Neutrophil (primary cell): ENCODE measurements around the gene ACKR1.
A peak's percentile ranks its signal among the peaks of the same experiment; 100 is the strongest.

Experiments
- H3K27ac ChIP-seq: fragments of 200-600 bp; sonication (generic); 2 replicates; pipeline ENCODE4 v1.5.1; 2016; ENCODE audit warnings: mild to moderate bottlenecking, moderate library complexity
- H3K27me3 ChIP-seq: fragments of 200-600 bp; sonication (generic); 2 replicates; pipeline ENCODE4 v1.6.0; 2016; ENCODE audit warnings: mild to moderate bottlenecking
- H3K36me3 ChIP-seq: fragments of 200-600 bp; sonication (generic); 2 replicates; pipeline ENCODE4 v1.5.1; 2017
- H3K4me1 ChIP-seq, 2 experiments: fragments of 200-600 bp in 1 of 2; sonication (generic) in 1 of 2; 1 replicate in 1 of 2; 2 replicates in 1 of 2; pipeline versions ENCODE4 v1.5.1 to v1.6.1; 2013 to 2016; ENCODE audit warnings: low read depth in 1 of 2, low read length in 1 of 2, mild to moderate bottlenecking in 1 of 2, moderate library complexity in 1 of 2; ENCODE audit not compliant: control insufficient read depth in 1 of 2, insufficient read depth in 1 of 2
- H3K4me3 ChIP-seq, 2 experiments: fragments of 200-600 bp in 1 of 2; sonication (generic) in 1 of 2; 1 replicate in 1 of 2; 2 replicates in 1 of 2; pipeline ENCODE4 v1.5.1; 2013 to 2016; ENCODE audit warnings: low read depth in 1 of 2, low read length in 1 of 2, mild to moderate bottlenecking in 1 of 2, moderate library complexity in 1 of 2
- H3K9me3 ChIP-seq: fragments of 200-600 bp; sonication (generic); 2 replicates; pipeline ENCODE4 v1.5.1; 2016
- TF ChIP-seq, protein P1 (sequence below): fragments of 200-600 bp; sonication (generic); IDR thresholded peaks from 2 replicates; pipeline ENCODE4 v1.5.1; 2016; ENCODE audit warnings: antibody characterized with exemption

The ACKR1 gene, protein sequence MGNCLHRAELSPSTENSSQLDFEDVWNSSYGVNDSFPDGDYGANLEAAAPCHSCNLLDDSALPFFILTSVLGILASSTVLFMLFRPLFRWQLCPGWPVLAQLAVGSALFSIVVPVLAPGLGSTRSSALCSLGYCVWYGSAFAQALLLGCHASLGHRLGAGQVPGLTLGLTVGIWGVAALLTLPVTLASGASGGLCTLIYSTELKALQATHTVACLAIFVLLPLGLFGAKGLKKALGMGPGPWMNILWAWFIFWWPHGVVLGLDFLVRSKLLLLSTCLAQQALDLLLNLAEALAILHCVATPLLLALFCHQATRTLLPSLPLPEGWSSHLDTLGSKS

DNA sequence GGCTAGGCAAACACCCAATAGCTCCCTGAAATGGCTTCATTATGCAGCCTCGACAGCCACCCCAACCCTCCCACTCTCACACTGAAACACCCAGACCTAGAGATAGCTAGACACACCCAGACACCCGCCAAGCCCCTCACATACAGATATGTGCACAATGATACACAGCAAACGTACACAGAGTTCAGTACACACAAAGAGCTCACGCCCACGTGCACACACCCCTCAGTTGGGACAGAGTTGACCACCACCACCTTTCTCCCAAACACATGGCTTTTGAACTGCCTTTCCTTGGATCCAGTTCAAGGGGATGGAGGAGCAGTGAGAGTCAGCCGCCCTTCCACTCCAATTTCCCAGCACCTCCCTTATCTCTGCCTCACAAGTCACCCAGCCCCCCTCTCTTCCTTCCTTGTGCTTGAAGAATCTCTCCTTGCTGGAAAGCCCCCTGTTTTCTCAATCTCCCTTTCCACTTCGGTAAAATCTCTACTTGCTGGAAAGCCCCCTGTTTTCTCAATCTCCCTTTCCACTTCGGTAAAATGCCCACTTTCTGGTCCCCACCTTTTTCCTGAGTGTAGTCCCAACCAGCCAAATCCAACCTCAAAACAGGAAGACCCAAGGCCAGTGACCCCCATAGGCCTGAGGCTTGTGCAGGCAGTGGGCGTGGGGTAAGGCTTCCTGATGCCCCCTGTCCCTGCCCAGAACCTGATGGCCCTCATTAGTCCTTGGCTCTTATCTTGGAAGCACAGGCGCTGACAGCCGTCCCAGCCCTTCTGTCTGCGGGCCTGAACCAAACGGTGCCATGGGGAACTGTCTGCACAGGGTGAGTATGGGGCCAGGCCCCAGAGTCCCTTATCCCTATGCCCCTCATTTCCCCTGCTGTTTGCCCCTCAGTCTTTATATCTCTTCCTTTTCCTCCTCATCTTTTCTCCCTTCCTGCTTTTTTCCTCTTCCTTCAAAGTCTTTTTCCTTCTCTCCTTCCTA lies at the start of gene ACKR1:
ACKR1 (plus strand) TSS at position 715 of the 981 bp plus-strand sequence; CDS start at position 800, 85 bp downstream.
- Histone ChIP-seq H3K9me3 (no peaks in the 10 kb centered on the region), H3K4me3 (no peak within 1 kb of the TSS), H3K27ac (no peak within 1 kb of the TSS), H3K36me3 (no peaks in the 10 kb centered on the region), H3K4me1 (peaks cover 10 to 14% of the 10 kb centered on the region in 2 experiments), H3K27me3 (peaks cover 46% of the 10 kb centered on the region)
- TF ChIP-seq, protein P1, sequence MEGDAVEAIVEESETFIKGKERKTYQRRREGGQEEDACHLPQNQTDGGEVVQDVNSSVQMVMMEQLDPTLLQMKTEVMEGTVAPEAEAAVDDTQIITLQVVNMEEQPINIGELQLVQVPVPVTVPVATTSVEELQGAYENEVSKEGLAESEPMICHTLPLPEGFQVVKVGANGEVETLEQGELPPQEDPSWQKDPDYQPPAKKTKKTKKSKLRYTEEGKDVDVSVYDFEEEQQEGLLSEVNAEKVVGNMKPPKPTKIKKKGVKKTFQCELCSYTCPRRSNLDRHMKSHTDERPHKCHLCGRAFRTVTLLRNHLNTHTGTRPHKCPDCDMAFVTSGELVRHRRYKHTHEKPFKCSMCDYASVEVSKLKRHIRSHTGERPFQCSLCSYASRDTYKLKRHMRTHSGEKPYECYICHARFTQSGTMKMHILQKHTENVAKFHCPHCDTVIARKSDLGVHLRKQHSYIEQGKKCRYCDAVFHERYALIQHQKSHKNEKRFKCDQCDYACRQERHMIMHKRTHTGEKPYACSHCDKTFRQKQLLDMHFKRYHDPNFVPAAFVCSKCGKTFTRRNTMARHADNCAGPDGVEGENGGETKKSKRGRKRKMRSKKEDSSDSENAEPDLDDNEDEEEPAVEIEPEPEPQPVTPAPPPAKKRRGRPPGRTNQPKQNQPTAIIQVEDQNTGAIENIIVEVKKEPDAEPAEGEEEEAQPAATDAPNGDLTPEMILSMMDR = no peak

DNA sequence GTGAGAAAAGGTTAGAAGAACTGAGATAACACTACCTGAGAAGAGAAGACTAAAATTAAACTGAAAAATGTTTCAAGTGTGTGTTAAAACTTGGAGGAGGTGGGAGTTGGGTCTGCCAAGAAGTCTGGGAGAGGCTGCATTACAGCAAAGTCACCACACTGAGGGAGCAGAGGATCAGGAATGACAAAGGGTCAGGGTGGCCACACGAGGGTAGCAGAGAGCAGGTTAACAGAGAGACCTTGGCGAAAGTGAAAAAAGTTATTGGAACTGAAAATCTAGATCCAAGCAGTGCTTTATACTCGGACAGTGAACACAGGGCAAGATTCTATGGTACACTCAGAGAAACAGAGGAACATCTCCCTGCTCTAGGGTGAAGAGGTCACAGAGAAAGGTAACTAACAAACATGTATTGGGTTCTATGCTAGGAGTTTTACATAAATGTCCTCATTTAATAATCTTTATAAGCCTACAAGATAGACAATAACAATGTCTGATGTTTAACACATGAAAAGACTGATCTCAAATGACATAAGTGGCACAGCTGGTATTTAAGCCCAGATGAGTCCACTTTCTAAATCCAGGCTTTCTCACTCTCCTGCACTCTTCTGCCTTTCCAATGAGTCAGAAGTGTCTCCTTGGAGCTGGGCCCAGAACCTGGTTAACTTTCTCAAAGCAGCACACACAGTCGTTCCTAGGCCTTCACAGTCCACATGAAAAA lies 43.5 kb upstream of the ACKR1 start:
- Histone ChIP-seq H3K27ac (no peak overlapping the region), H3K36me3 (no peaks in the 10 kb centered on the region), H3K27me3 (peaks cover 63% of the 10 kb centered on the region), H3K9me3 (no peaks in the 10 kb centered on the region), H3K4me1 (no peaks in the 10 kb centered on the region), H3K4me3 (no peak overlapping the region)
- TF ChIP-seq, protein P1 = peak; percentile 31

DNA sequence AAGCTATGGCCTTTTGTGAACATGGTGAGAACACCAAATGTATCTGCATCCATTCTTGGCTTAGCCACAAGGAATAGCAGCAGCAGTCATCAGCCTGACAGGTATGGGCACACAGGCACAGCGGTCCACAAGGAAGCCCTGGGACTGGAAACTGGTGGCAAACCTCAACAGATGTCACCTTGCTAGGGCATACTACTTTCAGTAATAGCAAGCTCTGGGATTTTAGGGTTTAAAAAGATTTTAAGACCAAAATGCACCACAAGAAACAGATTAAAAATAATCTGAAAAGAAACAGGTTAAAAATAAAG lies 43.0 kb upstream of the ACKR1 start:
- no peak overlapping the region for H3K4me3 ChIP-seq
- TF ChIP-seq, protein P1 = no peak
- H3K9me3 ChIP-seq = no peaks in the 10 kb centered on the region
- H3K27me3 ChIP-seq = peaks cover 68% of the 10 kb centered on the region
- no peaks in the 10 kb centered on the region for H3K4me1 ChIP-seq
- no peaks in the 10 kb centered on the region for H3K36me3 ChIP-seq
- no peak overlapping the region for H3K27ac ChIP-seq

DNA sequence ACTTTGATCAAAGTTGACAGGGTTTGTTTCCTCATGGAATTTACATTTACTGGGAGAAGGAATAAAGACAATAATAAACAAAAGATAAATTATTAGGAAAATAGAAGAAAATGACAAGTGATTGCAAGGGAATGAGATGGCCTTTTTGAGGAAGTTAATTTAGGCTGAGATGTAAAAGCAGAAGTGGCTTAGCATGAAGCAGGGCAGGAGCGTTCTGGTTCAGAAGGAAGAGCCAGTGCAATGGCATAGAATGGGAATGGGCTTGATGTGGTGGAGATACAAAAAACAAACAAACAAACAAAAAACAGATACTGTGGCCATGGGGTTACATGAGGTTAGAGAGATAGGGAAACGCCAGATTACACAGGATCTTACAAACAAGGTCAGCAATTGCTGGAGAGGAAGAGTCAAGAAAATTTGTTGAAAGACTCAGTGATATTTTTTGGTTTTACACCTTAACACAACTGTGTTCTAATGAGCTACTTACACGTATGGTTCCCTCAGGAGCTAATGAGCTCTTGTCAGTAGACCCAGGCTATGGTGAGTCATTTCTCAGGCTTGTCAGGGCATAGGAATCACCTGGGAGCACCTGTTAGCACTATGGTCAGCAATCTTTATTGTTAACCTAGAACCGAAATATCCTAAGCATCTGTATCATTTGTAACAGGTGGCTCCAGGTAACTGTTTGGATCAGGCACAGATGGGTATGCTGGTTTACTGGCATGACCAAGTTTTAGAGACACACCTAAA lies 42.0 kb upstream of the ACKR1 start:
- Histone ChIP-seq H3K4me1 (no peaks in the 10 kb centered on the region), H3K4me3 (no peak overlapping the region), H3K9me3 (no peaks in the 10 kb centered on the region), H3K27me3 (peaks cover 69% of the 10 kb centered on the region), H3K36me3 (no peaks in the 10 kb centered on the region), H3K27ac (no peak overlapping the region)
- TF ChIP-seq, protein P1 = no peak
